DND-41 (cell line): ENCODE measurements around the gene TMEM204.

Experiments used
- ATAC-seq: fragments of 200-7000 bp; cut with Tn5 transposase; 3 replicates; pipeline ENCODE4 v1.9.1; 2021; ENCODE audit warnings: low read depth; ENCODE audit not compliant: insufficient read depth
- DNase-seq: peaks from one replicate; pipeline ENCODE4 v3.0.0-alpha.2; 2020
- H2AFZ ChIP-seq: 2 replicates; pipeline ENCODE4 v1.6.0; 2012; ENCODE audit warnings: low read depth, low read length
- H3K27ac ChIP-seq: 2 replicates; pipeline ENCODE4 v1.5.1; 2012; ENCODE audit warnings: low read length, inconsistent platforms
- H3K27me3 ChIP-seq: fragments of 200-600 bp; sonication (generic); 2 replicates; pipeline ENCODE4 v1.6.0; 2012; ENCODE audit warnings: low read length, mild to moderate bottlenecking, inconsistent platforms; ENCODE audit not compliant: insufficient read depth, poor library complexity
- H3K36me3 ChIP-seq: 2 replicates; pipeline ENCODE4 v1.5.1; 2012; ENCODE audit warnings: low read length, inconsistent platforms; ENCODE audit not compliant: insufficient read depth
- H3K4me1 ChIP-seq: 2 replicates; pipeline ENCODE4 v1.5.1; 2012; ENCODE audit warnings: mild to moderate bottlenecking, low read length; ENCODE audit not compliant: insufficient read depth
- H3K4me2 ChIP-seq: 2 replicates; pipeline ENCODE4 v1.6.0; 2012; ENCODE audit warnings: mild to moderate bottlenecking, moderate library complexity, low read length, inconsistent platforms; ENCODE audit not compliant: insufficient read depth
- H3K4me3 ChIP-seq, 2 experiments: fragments of 200-600 bp in 1 of 2; shearing (Covaris generic) in 1 of 2; 2 replicates each; pipeline ENCODE4 v1.5.1; 2012 to 2016; ENCODE audit warnings: inconsistent platforms in 2 of 2, low read length in 2 of 2, mild to moderate bottlenecking in 2 of 2, low read depth in 1 of 2, moderate library complexity in 1 of 2
- H3K79me2 ChIP-seq: 2 replicates; pipeline ENCODE4 v1.6.0; 2012; ENCODE audit warnings: low read length, inconsistent platforms; ENCODE audit not compliant: insufficient read depth
- H3K9ac ChIP-seq: 2 replicates; pipeline ENCODE4 v1.6.0; 2012; ENCODE audit warnings: low read depth, mild to moderate bottlenecking, inconsistent platforms, low read length, moderate library complexity
- H3K9me3 ChIP-seq: 2 replicates; pipeline ENCODE4 v1.5.1; 2012; ENCODE audit warnings: low read length, moderate library complexity, mild to moderate bottlenecking, inconsistent platforms; ENCODE audit not compliant: insufficient read depth, severe bottlenecking
- H4K20me1 ChIP-seq: 2 replicates; pipeline ENCODE4 v1.6.0; 2012; ENCODE audit warnings: low read length; ENCODE audit not compliant: insufficient read depth
- CTCF ChIP-seq: IDR thresholded peaks from 2 replicates; pipeline ENCODE4 v1.5.1; 2012; ENCODE audit warnings: borderline replicate concordance, low read length, moderate library complexity, mild to moderate bottlenecking; ENCODE audit not compliant: poor library complexity, severe bottlenecking; ENCODE audit errors: extremely low read depth
- EZH2 ChIP-seq: IDR thresholded peaks from 3 replicates; pipeline ENCODE4 v1.6.1; 2012; ENCODE audit warnings: borderline replicate concordance, low read depth, mild to moderate bottlenecking, moderate library complexity, low read length, inconsistent platforms; ENCODE audit not compliant: severe bottlenecking

Gene TMEM204

GRCh38 chr16:1533443-1533951 lies at the start of gene TMEM204:
Gene TMEM204 (plus strand): TSS chr16:1533666. CDS start chr16:1534276, 610 bp downstream.
- H2AFZ ChIP-seq, result no peak within 1 kb of the TSS
- no peak within 1 kb of the TSS for H3K9ac ChIP-seq
- H3K79me2 ChIP-seq, result no peaks in the 10 kb centered on the region
- H3K4me2 ChIP-seq, result no peak within 1 kb of the TSS
- H3K27me3 ChIP-seq, result no peaks in the 10 kb centered on the region
- no peak within 1 kb of the TSS for H3K27ac ChIP-seq
- H3K4me1 ChIP-seq, result no peaks in the 10 kb centered on the region
- H3K36me3 ChIP-seq, result no peaks in the 10 kb centered on the region
- ATAC-seq (no peak), DNase-seq (no peak)
- H3K4me3 ChIP-seq, result no peak within 1 kb of the TSS
- H3K9me3 ChIP-seq, result no peaks in the 10 kb centered on the region
- H4K20me1 ChIP-seq, result peaks cover 10% of the 10 kb centered on the region
- no peak for TF ChIP-seq EZH2
- no peak for TF ChIP-seq CTCF

- no peaks in the 10 kb centered on the region for H3K9me3 ChIP-seq
- H2AFZ ChIP-seq, result no peak overlapping the region
- no peaks in the 10 kb centered on the region for H3K4me1 ChIP-seq
- H3K4me2 ChIP-seq, result no peak overlapping the region
- TF ChIP-seq CTCF, result no peak
- TF ChIP-seq EZH2, result no peak
- ATAC-seq (no peak), DNase-seq (no peak)
- H3K27me3 ChIP-seq, result no peaks in the 10 kb centered on the region
- H3K36me3 ChIP-seq, result no peaks in the 10 kb centered on the region
- no peak overlapping the region for H3K27ac ChIP-seq
- no peaks in the 10 kb centered on the region for H4K20me1 ChIP-seq
- no peak overlapping the region for H3K4me3 ChIP-seq
- no peak overlapping the region for H3K9ac ChIP-seq
- H3K79me2 ChIP-seq, result no peaks in the 10 kb centered on the region
Measured at GRCh38 chr16:1485847-1486496, 47.5 kb upstream of the TMEM204 start.

- Histone ChIP-seq H3K4me3 (no peak overlapping the region), H2AFZ (no peak overlapping the region), H4K20me1 (no peaks in the 10 kb centered on the region), H3K9me3 (no peaks in the 10 kb centered on the region), H3K4me1 (no peaks in the 10 kb centered on the region), H3K27me3 (no peaks in the 10 kb centered on the region), H3K4me2 (no peak overlapping the region), H3K9ac (no peak overlapping the region), H3K36me3 (no peaks in the 10 kb centered on the region), H3K27ac (no peak overlapping the region), H3K79me2 (no peaks in the 10 kb centered on the region)
- no peak for DNase-seq
- no peak for TF ChIP-seq EZH2
- no peak for ATAC-seq
Measured at GRCh38 chr16:1486551-1487390, 46.7 kb upstream of the TMEM204 start.
